Neural cell (in vitro differentiated cells): ENCODE measurements around the gene RAP2A. TPM values are rescaled to one million over a fixed set of nuclear protein-coding genes. Genes with fewer than 3 reads are reported as not detected.

Experiments used
- H2AFZ ChIP-seq: fragments of 200-600, 300-800 bp; sonication (generic), shearing (Covaris generic); 2 replicates; pipeline ENCODE4 v1.6.0; 2014; ENCODE audit warnings: low read depth, mild to moderate bottlenecking, antibody characterized with exemption, low read length, moderate library complexity
- H3F3A ChIP-seq: fragments of 200-600 bp; shearing (Covaris generic); 2 replicates; pipeline ENCODE4 v1.6.1; 2016; ENCODE audit warnings: mild to moderate bottlenecking, moderate library complexity, mixed read lengths, antibody characterized with exemption, low read length; ENCODE audit not compliant: insufficient read depth, poor library complexity, severe bottlenecking
- H3K27ac ChIP-seq: fragments of 200-600, 300-800 bp; sonication (generic), shearing (Covaris generic); 2 replicates; pipeline ENCODE4 v1.5.1; 2014; ENCODE audit warnings: mild to moderate bottlenecking, low read length, moderate library complexity
- H3K27me3 ChIP-seq: fragments of 300-800, 200-600 bp; sonication (generic), shearing (Covaris generic); 2 replicates; pipeline ENCODE4 v1.6.0; 2014; ENCODE audit warnings: mild to moderate bottlenecking, low read depth, low read length, moderate library complexity; ENCODE audit not compliant: insufficient read depth
- H3K36me3 ChIP-seq: fragments of 300-800, 200-600 bp; sonication (generic), shearing (Covaris generic); 2 replicates; pipeline ENCODE4 v1.5.1; 2014; ENCODE audit warnings: mild to moderate bottlenecking, antibody characterized with exemption, low read length, moderate library complexity; ENCODE audit not compliant: insufficient read depth
- H3K4me2 ChIP-seq: fragments of 300-800, 200-600 bp; sonication (generic), shearing (Covaris generic); 2 replicates; pipeline ENCODE4 v1.6.0; 2014; ENCODE audit warnings: mild to moderate bottlenecking, low read length
- H3K4me3 ChIP-seq: fragments of 300-800, 200-600 bp; sonication (generic), shearing (Covaris generic); 2 replicates; pipeline ENCODE4 v1.5.1; 2014; ENCODE audit warnings: mild to moderate bottlenecking, low read length, moderate library complexity
- H3K79me2 ChIP-seq: fragments of 200-600 bp; shearing (Covaris generic); replicated peaks from 2 replicates; pipeline ENCODE4 v1.6.0; 2014; ENCODE audit warnings: mild to moderate bottlenecking, low read length, moderate library complexity; ENCODE audit not compliant: insufficient read depth
- H3K9ac ChIP-seq: fragments of 300-800, 200-600 bp; sonication (generic), shearing (Covaris generic); 2 replicates; pipeline ENCODE4 v1.6.1; 2016; ENCODE audit warnings: mild to moderate bottlenecking, low read length, mixed read lengths
- H3K9me2 ChIP-seq: fragments of 200-600 bp; shearing (Covaris generic); 2 replicates; pipeline ENCODE4 v1.6.1; 2016; ENCODE audit warnings: mild to moderate bottlenecking, low read length, mixed read lengths; ENCODE audit not compliant: insufficient read depth
- H3K9me3 ChIP-seq: fragments of 200-600, 300-800 bp; sonication (generic), shearing (Covaris generic); 2 replicates; pipeline ENCODE4 v1.6.1; 2016; ENCODE audit warnings: mild to moderate bottlenecking, mixed run types, low read length, moderate library complexity, mixed read lengths
- H4K20me1 ChIP-seq: fragments of 200-600 bp; shearing (Covaris generic); 2 replicates; pipeline ENCODE4 v1.6.1; 2016; ENCODE audit warnings: mild to moderate bottlenecking, mixed run types; ENCODE audit not compliant: insufficient read depth
- EP300 ChIP-seq: fragments of 450-650 bp; conservative IDR thresholded peaks from 2 replicates; pipeline ENCODE4 v1.6.1; 2014; ENCODE audit warnings: antibody characterized with exemption, mild to moderate bottlenecking, moderate library complexity; ENCODE audit not compliant: poor library complexity, severe bottlenecking
- EZH2 ChIP-seq: fragments of 200-600, 300-800 bp; shearing (Covaris generic), sonication (generic); IDR thresholded peaks from 2 replicates; pipeline ENCODE4 v1.6.1; 2014; ENCODE audit warnings: antibody characterized with exemption, low read length, borderline replicate concordance, mild to moderate bottlenecking; ENCODE audit not compliant: insufficient read depth, poor library complexity, severe bottlenecking
- MXI1 ChIP-seq: fragments of 450-650 bp; conservative IDR thresholded peaks from 2 replicates; pipeline ENCODE4 v1.6.1; 2014; ENCODE audit warnings: antibody characterized with exemption, mild to moderate bottlenecking; ENCODE audit not compliant: poor library complexity, severe bottlenecking
- POLR2AphosphoS5 ChIP-seq: IDR thresholded peaks from 2 replicates; pipeline ENCODE4 v1.6.1; 2012
- RAD21 ChIP-seq: fragments of 450-650 bp; conservative IDR thresholded peaks from 2 replicates; pipeline ENCODE4 v1.6.1; 2014; ENCODE audit warnings: antibody characterized with exemption, mild to moderate bottlenecking, moderate library complexity
- SMC3 ChIP-seq: fragments of 450-650 bp; conservative IDR thresholded peaks from 2 replicates; pipeline ENCODE4 v1.6.1; 2014; ENCODE audit warnings: antibody characterized with exemption, mild to moderate bottlenecking, moderate library complexity; ENCODE audit not compliant: poor library complexity
- TAF1 ChIP-seq: IDR thresholded peaks from 2 replicates; pipeline ENCODE4 v1.6.1; 2012; ENCODE audit warnings: low read depth
- polyA plus RNA-seq: library from polyadenylated mRNA; depleted of rRNA; stranded (reverse); fragments of >200 nt; gene quantifications from 2 replicates; pipeline ENCODE4 v1.2.3, GENCODE V29; 2014
- TF ChIP-seq, protein P1 (sequence below): fragments of 450-650 bp; IDR thresholded peaks from 2 replicates; pipeline ENCODE4 v1.5.1; 2014; ENCODE audit warnings: antibody characterized with exemption, mild to moderate bottlenecking, moderate library complexity; ENCODE audit not compliant: poor library complexity, severe bottlenecking
- TF ChIP-seq, protein P2 (sequence below): IDR thresholded peaks from 2 replicates; pipeline ENCODE4 v1.6.1; 2012; ENCODE audit warnings: borderline replicate concordance

The RAP2A gene
- polyA plus RNA-seq, 1 donor from 2014 or later, result 55.3 TPM

DNA sequence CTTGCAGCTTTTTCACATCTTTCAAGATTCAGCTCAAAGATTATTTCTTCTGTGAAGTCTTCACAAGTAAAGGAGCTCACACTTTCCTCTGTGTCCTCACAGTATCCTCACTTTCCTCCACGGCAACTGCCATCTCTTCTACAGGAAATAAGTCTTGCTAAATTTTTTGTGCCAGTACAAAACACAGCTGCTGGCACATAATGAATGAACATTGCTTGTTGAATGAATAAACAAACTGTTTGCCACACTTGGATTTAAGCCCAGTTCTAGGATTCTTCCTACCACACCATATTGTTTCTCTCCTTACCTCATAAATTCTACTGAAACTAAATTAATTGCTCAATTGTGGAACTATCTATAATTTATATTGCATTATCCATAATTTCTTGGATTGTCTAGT lies 59.5 kb downstream of the RAP2A start:
- no peak overlapping the region for H3K4me2 ChIP-seq
- H4K20me1 ChIP-seq, result no peaks in the 10 kb centered on the region
- H3K36me3 ChIP-seq, result no peaks in the 10 kb centered on the region
- H3K79me2 ChIP-seq, result no peaks in the 10 kb centered on the region
- no peaks in the 10 kb centered on the region for H3K9me3 ChIP-seq
- H3K4me3 ChIP-seq, result no peak overlapping the region
- no peak overlapping the region for H2AFZ ChIP-seq
- H3K9ac ChIP-seq, result no peak overlapping the region
- H3K27me3 ChIP-seq, result no peaks in the 10 kb centered on the region
- no peak overlapping the region for H3K27ac ChIP-seq
- no peaks in the 10 kb centered on the region for H3F3A ChIP-seq
- TF ChIP-seq TAF1 (no peak), EZH2 (no peak), MXI1 (no peak), RAD21 (no peak), SMC3 (no peak), POLR2AphosphoS5 (no peak), EP300 (no peak)
- TF ChIP-seq, protein P1, sequence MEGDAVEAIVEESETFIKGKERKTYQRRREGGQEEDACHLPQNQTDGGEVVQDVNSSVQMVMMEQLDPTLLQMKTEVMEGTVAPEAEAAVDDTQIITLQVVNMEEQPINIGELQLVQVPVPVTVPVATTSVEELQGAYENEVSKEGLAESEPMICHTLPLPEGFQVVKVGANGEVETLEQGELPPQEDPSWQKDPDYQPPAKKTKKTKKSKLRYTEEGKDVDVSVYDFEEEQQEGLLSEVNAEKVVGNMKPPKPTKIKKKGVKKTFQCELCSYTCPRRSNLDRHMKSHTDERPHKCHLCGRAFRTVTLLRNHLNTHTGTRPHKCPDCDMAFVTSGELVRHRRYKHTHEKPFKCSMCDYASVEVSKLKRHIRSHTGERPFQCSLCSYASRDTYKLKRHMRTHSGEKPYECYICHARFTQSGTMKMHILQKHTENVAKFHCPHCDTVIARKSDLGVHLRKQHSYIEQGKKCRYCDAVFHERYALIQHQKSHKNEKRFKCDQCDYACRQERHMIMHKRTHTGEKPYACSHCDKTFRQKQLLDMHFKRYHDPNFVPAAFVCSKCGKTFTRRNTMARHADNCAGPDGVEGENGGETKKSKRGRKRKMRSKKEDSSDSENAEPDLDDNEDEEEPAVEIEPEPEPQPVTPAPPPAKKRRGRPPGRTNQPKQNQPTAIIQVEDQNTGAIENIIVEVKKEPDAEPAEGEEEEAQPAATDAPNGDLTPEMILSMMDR, result no peak
- TF ChIP-seq, protein P2, sequence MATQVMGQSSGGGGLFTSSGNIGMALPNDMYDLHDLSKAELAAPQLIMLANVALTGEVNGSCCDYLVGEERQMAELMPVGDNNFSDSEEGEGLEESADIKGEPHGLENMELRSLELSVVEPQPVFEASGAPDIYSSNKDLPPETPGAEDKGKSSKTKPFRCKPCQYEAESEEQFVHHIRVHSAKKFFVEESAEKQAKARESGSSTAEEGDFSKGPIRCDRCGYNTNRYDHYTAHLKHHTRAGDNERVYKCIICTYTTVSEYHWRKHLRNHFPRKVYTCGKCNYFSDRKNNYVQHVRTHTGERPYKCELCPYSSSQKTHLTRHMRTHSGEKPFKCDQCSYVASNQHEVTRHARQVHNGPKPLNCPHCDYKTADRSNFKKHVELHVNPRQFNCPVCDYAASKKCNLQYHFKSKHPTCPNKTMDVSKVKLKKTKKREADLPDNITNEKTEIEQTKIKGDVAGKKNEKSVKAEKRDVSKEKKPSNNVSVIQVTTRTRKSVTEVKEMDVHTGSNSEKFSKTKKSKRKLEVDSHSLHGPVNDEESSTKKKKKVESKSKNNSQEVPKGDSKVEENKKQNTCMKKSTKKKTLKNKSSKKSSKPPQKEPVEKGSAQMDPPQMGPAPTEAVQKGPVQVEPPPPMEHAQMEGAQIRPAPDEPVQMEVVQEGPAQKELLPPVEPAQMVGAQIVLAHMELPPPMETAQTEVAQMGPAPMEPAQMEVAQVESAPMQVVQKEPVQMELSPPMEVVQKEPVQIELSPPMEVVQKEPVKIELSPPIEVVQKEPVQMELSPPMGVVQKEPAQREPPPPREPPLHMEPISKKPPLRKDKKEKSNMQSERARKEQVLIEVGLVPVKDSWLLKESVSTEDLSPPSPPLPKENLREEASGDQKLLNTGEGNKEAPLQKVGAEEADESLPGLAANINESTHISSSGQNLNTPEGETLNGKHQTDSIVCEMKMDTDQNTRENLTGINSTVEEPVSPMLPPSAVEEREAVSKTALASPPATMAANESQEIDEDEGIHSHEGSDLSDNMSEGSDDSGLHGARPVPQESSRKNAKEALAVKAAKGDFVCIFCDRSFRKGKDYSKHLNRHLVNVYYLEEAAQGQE, result no peak
- no peaks in the 10 kb centered on the region for H3K9me2 ChIP-seq

DNA sequence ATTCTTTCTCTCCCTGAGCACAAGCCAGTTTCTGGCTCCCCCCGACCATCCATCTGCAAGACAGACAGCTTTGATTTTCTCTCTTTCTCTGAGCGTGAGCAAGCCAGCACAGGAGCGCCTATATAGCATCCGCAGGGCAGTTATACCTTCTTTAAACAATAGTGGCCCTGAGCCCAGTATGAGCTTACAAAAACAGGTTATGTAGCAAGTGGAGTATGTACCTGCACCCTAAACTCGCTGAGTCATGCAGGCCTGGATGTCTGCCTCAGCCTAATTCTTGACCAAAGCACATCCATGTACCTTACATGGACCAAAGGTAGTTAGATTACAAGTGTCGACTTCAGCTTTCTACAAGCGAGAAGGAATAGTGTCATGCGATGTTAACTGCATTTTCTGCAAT lies 61.7 kb downstream of the RAP2A start:
- Histone ChIP-seq H4K20me1 (no peaks in the 10 kb centered on the region), H3K27ac (no peak overlapping the region), H3K36me3 (no peaks in the 10 kb centered on the region), H3K4me2 (no peak overlapping the region), H2AFZ (no peak overlapping the region), H3K27me3 (no peaks in the 10 kb centered on the region), H3F3A (no peaks in the 10 kb centered on the region), H3K4me3 (no peak overlapping the region), H3K79me2 (no peaks in the 10 kb centered on the region), H3K9me3 (no peaks in the 10 kb centered on the region), H3K9me2 (no peaks in the 10 kb centered on the region), H3K9ac (no peak overlapping the region)
- TF ChIP-seq, protein P2, result no peak
- TF ChIP-seq, protein P1, result no peak
- TF ChIP-seq MXI1 (no peak), SMC3 (no peak), RAD21 (no peak), POLR2AphosphoS5 (no peak), EZH2 (no peak)
